ENCODE measurements around the gene ADAMTSL2.

The ADAMTSL2 gene

DNA sequence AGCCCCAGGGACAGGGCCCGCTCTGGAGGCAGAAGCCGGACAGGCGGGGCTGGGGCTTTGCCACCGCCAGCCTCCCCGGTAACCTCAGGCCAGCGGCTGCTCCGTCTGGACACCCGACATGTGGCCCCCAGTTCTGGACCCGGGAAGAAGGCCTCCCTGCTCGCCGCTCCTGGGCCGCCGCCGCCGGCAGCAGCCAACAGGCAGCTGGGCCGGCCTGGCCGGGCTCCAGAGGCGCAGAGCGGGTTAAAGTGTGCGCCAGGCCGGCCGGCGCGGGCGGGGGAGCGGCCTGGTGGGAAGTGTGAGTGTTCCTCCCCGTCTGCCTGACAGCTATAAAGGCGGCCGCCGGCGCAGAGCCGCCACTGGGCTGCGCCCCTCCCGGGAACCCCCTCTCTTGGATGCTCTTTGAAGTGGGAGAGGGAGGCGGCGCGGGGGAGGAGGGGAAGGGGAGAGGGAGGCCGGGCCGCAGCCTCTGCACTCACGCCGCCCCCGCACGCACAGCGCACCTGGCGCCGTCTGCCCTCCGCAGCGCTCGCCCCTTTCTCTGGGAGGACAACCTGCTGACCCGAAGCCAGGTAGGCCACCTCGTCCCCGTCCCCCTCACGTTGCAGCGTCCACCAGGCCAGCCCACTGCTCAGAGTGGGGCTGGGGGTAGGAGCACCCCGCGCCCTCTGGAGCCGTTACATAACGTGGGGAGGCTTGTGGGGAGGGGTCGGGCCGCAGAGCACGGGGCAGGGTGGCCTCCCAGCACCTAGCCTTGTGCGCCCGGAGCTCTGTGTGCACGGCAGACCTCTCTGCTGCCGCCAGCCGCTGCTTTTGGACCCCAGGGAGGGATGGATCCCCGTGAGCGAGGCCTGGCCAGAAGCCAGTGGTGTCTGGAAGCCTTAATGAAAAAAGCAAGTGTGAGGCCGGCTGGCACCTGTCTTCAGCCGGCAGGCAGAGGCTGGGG lies at the start of gene ADAMTSL2:
ADAMTSL2 (plus strand) TSS at position 359 of the 946 bp plus-strand sequence. CDS start 2,009 bp downstream, outside the sequence.
- TF ChIP-seq, protein P1, sequence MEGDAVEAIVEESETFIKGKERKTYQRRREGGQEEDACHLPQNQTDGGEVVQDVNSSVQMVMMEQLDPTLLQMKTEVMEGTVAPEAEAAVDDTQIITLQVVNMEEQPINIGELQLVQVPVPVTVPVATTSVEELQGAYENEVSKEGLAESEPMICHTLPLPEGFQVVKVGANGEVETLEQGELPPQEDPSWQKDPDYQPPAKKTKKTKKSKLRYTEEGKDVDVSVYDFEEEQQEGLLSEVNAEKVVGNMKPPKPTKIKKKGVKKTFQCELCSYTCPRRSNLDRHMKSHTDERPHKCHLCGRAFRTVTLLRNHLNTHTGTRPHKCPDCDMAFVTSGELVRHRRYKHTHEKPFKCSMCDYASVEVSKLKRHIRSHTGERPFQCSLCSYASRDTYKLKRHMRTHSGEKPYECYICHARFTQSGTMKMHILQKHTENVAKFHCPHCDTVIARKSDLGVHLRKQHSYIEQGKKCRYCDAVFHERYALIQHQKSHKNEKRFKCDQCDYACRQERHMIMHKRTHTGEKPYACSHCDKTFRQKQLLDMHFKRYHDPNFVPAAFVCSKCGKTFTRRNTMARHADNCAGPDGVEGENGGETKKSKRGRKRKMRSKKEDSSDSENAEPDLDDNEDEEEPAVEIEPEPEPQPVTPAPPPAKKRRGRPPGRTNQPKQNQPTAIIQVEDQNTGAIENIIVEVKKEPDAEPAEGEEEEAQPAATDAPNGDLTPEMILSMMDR (conservative IDR thresholded peaks at IDR 0.05; ENCODE audit: low read depth, low read length): no peak
- H3K4me3 ChIP-seq (ENCODE audit: low read depth, low read length): peak within 1 kb of the TSS; percentile 7
- peak; percentile 69 for DNase-seq (ENCODE audit: low read depth)

DNA sequence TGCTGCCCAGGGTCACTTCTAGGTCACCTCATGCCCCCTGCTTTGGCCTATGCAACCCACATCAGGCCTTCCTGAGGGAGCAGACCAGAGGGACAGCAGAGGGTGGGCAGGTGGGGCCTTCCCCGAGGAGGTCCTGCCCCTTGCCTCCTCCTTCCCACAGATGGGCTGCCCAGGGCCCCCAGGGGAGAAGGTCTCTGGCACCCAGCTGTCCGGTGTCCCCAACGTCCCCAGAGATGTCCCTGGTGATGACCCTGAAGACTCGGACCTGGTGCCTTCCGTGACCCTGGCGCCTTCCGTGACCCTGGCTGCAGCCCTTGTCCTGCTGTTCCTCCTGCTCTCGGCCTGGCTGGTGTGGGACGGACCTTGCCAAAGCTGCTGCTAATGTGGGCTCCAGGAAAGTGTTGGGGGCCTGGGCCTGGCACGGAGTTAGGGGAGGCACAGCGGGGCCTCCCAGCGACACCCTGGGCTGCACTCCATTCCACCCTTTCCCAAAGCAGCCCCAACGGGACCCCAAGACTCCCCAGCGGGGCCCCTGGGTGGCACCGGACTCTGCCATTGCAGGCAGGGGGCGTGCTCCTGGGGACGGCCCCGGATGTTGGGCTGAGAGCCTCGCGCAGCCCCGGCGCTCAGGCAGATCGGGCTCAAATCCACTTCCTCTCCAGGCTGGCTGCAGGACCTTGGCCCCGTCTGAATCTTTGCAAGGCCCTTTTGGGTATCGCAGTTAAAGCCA lies 48.8 kb upstream of the ADAMTSL2 start:
- DNase-seq (ENCODE audit: low read depth): no peak
- H3K4me3 ChIP-seq (ENCODE audit: low read depth, low read length): no peak overlapping the region
- TF ChIP-seq, protein P1 (conservative IDR thresholded peaks at IDR 0.05; ENCODE audit: low read depth, low read length): no peak

DNA sequence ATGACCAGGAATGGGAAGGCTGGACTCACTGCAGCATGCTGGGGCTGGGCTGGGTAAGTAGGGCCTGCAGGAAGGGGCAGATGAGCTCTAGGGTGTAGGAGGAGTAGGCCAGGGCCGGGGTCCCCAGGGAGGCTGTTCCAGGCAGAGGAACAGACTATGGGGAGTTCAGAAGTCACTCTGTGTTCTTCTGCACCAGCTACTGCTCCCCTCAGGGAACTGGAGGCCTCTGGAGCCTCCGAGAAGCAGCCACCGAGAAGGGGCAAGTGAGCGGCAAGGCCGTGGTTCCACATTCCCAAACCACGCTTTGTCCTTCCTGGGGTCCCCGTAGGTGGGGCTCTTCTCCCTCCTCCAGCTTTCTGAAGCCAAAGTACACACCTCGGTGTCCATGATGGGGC lies 47.2 kb upstream of the ADAMTSL2 start:
- H3K4me3 ChIP-seq (ENCODE audit: low read depth, low read length): no peak overlapping the region
- TF ChIP-seq, protein P1 (conservative IDR thresholded peaks at IDR 0.05; ENCODE audit: low read depth, low read length): no peak
- DNase-seq (ENCODE audit: low read depth): no peak

DNA sequence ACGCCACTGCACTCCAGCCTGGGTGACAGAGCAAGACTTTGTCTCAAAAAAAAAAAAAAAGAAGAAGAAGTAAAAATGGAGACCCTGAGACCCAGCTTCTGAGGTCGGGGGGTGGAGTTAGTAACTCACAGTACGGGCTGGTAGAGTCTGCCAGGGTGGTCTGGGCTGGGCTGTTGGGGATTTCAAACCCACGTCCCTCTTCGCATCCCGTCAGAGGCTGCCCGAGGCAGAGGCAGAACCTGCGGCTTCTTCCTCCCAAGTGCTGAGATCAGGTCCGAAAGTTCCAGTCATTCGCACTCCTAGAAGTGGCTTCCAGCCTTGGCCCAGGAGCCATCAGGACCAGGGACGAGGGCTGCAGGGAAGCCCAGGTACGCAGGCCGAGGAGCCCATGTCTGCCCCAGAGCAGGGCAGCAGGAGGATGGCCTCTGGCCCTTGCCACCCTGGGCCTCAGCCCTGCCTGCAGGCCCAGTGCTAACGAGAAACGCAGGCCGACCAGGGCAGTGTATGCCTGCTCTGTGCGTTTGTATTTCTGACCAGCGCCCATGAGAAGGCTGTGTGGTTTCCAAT lies 45.7 kb upstream of the ADAMTSL2 start:
- TF ChIP-seq, protein P1 (conservative IDR thresholded peaks at IDR 0.05; ENCODE audit: low read depth, low read length): no peak
- DNase-seq (ENCODE audit: low read depth): no peak
- H3K4me3 ChIP-seq (ENCODE audit: low read depth, low read length): no peak overlapping the region

DNA sequence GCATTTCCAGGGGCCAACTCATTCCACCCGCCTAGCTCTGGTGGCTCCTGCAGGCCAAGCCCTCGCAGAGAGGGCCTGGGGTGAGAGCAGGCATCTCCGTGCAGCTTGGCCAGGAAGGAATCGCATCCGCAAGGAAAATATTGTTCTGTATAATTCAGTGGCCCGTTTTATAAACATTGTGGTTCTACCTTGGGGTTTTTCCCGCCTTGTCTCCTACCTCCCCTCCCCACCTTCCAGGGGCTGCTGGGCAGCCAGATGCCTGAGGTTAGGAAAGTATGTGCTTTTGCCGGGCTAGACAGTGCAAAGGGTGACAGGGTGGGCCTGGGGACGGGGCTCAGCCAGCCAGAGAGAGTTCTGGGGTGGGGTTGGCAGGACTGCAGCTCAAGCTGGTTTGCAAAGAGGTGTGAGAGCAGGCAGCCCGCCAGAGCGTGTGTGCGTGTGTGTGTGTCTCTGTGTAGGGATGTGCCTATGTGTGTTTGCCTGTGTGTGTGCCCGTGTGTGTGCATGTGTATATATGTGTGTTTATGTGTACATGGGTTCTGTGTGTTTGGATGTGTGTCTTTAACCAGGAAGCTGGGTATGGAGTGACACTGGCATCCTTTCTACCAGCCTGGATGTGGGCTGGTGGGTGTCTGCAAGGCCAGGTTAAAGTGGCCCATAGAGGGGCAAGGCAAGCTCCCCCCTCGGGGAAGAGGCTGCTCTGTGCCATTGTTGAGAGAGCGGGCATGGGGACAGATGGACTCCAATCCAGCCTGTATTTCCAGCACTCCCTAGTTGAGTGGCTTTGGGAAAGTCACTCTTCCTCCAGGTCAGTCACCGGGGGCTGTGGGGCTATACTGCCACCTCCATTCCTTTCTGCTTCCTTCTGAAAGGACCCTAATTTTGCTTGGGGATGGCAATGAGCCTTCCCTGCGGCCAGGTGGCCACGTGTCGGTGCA lies 45.0 kb upstream of the ADAMTSL2 start:
- DNase-seq (ENCODE audit: low read depth): no peak
- TF ChIP-seq, protein P1 (conservative IDR thresholded peaks at IDR 0.05; ENCODE audit: low read depth, low read length): no peak
- H3K4me3 ChIP-seq (ENCODE audit: low read depth, low read length): no peak overlapping the region

DNA sequence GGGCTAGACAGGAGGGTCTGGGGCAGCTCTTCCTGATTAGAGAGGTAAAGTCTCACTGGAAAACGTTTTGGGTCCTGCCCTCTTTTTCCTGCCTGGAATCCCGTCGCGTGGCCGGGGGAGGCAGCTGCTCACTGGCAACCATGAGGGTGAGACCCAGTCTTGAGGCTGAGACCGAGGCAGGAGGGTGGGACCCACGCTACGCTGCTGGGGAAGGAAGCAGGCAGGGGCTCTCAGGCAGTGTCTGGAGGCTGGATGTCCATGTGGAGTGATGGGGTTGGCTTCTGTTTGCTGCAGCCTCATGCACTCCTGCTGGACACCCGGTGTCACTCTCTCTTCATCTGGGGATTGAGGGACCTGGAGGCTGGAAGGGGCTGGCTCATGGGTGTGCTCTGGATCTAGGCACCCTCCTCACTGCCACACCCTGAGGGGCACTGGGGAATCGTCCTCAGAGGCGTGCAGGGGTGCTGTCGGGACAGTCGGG lies 44.3 kb upstream of the ADAMTSL2 start:
- DNase-seq (ENCODE audit: low read depth): no peak
- no peak overlapping the region for H3K4me3 ChIP-seq (ENCODE audit: low read depth, low read length)
- TF ChIP-seq, protein P1 (conservative IDR thresholded peaks at IDR 0.05; ENCODE audit: low read depth, low read length): no peak

Measured in choroid plexus epithelial cell (primary cell).